HG02970 (cell line): ENCODE measurements around the gene CFAP46.
A peak's percentile ranks its signal among the peaks of the same experiment; 100 is the strongest.
"Not testable (repeated sequence)": the region's sequence is repeated elsewhere in the genome, so short reads cannot be mapped to it uniquely, and the experiment has no call there.

Source experiments
- ATAC-seq: cut with Tn5 transposase; IDR thresholded peaks from one replicate; pipeline ENCODE4 v1.9.1; 2021; ENCODE audit warnings: mild to moderate bottlenecking, moderate library complexity, moderate number of reproducible peaks; ENCODE audit not compliant: unreplicated experiment, low FRiP score

CFAP46 gene

DNA sequence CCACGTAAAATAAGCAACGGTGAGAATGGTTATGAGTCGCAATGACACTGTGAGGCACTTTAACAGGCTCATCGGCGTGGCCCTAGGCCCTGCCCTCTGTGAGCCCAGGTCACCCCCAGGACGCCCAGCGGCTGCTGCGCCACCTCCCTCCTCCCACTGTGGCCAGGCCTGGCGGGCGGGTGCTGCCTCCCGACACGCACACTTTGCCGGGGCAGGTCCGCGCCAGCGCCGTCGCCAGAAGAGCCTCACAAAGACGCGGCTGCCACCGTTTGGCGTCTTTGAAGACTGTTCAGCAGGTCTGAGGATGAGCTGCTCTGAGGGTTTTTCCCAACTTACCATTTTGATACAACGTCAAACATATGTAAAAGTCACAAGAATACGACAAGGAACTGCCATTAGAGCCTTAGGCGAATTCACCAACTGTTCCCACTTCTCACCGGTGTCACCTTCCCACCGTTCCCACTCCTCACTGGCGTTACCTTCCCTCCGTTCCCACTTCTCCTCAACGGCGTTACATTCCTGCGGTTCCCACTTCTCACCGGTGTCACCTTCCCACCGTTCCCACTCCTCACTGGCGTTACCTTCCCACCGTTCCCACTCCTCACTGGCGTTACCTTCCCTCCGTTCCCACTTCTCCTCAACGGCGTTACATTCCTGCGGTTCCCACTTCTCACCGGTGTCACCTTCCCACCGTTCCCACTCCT is 22.5 kb upstream of the CFAP46 start:
- ATAC-seq, result not testable (repeated sequence)

DNA sequence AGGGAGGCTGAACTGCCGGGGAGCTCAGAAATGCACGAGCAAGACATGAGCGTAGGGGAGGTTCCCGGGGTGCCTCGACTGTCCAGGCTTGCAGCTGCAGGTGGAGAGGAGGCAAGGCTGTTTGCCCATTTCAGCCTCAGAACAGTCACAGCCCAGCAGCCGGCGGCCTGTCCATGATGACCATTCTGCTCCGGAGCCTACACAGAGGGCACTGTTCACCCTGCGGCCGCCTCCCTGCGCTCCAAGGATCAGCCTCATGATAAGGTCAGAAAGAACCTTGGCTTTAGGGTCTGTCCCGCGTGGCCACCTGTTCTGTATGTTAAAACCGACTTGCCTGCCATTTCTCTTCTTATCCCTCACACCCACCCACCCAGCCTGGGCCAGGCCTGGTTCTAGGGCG is 21.9 kb upstream of the CFAP46 start:
- no peak for ATAC-seq

DNA sequence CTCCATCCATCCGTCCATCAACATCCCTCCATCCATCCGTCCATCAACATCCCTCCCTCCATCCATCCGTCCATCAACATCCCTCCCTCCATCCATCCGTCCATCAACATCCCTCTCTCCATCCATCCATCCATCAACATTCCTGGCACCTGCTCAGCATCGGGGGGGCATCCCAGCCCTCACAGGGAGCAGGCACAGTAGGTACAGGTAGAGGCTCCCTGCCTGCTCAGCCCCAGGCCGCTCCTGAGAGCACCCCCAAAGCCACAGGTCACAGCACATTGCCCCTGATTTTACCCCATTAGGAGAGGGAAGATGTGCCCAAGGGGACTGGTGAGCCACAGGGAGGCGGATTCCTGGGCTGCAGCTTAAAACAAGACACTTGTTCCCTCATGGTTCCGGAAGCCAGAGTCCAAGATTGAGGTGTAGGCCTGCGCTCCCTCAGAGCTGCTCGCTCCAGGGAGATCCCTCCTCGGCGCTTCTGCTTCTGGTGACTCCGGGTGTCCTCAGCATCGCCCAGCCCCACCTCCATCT is 21.1 kb upstream of the CFAP46 start:
- no peak for ATAC-seq

DNA sequence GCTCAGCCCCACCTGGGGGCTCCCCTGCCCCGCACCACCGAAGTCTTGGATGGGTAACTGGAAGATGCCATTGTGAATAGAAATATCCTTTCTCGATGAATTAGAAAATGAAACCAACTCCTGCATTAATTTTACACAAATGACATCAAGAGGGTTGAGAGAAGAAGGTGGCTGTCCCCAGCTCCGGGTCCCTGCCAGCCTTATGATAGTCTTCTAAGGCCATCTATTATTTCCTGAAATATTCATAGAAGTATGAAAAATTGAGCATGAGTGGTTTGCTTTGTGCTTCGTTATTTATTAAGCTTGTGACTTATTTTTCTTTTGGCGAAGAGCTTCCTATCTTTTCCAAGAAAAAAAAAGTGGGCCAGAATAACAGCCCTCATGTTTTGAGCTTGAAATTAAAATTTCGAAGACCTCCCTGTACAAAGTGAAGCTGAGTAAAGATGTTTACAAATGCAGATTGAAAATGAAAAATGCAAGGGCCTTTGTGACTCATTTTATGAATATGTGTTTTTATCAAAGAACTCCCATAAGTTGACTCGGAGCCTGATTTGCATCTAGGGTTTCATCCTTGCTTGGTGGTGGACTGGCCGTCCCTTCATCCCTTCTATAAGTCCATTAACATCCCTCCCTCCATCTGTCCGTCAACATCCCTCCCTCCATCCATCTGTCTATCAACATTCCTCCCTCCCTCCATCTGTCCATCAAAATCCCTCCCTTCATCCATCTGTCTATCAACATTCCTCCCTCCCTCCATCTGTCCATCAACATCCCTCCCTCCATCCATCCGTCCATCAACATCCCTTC is 20.5 kb upstream of the CFAP46 start:
- peak; percentile 41 for ATAC-seq

DNA sequence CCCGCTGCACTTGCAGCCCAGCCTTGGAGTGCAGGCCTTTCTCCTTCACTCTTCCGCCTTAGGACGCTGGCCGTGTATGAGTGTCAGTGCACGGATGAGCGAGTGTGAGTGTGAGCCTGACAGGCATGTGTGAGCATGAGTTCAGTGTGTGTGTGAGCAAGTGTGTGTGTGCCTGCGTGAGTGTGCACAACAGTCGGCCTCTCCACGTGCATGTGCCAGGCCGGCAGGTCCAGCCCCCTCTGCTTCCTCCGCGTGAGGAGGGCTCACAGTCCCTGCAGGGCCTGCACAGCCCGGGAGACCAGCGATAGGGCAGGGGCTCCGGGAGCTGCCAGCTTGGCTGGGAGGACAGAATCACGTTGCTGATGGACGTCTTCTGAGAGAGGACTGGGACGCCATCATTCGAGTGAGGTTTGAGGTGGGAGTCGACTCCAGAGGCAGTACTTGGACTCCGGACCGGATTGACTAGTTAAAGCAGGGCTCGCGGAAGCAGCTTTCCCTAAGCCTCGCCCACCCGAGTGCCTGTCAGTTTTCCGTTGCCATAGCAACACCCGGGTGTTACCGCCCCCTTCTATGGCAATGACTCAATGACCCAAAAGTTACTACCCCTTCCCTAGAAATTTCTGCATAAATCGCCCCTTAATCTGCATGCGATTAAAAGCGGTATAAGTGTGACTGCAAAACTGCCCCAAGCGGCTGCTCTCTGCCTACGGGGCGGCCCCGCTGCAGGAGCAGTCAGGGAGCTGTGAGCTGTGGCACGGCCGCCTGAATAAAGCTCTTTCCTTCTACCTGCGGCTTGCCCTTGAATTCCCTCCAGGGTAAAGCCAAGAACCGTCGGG is 19.6 kb upstream of the CFAP46 start:
- peak; percentile 50 for ATAC-seq

DNA sequence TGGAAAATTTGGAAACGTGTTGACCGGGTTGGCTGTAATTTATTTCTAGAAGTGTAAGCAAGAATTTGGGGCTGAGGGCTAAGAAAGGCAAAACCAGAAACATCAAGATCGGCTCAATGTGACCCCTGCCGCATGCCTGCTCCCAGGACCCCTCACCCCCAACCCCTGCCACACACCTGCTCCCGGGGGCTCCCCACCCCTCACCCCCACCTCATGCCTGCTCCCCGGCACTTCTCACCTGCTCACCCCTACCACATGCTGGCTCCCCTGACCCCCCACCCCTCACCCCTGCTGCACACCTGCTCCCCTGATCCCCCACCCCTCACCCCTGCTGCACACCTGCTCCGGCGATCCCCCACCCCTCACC is 19.0 kb upstream of the CFAP46 start:
- no peak for ATAC-seq

DNA sequence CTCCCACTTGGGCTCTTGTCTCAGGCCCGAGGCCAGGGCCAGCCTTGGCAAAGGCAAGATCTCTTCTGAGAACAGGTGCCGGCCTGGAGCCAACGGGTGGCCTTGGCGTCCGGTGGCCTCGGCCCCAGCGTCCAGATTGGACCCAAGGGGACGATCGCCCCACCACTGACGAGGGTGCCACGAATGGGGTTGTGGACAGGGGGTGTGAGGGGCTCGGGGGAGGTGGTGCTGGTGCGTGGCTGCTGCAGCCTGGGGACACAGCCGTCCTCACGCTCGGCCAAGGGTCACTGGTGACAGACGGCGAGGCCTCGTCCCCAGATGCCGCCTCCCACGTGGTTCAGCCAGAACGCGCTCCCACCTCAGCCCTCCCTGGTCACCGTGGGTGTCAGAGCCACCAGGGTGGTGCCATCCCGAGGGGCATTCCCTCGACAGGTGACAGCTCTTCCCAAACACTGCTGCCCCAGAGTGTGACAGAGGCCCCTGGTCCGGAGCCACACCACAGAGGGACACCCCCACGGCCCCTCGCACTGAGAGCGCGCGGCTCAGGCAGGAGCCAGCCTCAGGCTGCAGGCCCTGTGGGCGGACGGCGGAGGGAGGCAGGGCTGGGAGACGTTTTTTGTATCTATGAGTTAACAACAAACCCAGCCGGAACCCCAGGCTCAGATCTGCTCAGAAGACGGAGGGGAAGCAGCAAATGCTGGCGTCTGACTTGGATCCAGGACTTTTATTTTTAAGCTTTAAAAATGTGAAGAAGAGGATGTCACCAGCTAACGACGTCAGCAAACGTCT is 18.5 kb upstream of the CFAP46 start:
- no peak for ATAC-seq

DNA sequence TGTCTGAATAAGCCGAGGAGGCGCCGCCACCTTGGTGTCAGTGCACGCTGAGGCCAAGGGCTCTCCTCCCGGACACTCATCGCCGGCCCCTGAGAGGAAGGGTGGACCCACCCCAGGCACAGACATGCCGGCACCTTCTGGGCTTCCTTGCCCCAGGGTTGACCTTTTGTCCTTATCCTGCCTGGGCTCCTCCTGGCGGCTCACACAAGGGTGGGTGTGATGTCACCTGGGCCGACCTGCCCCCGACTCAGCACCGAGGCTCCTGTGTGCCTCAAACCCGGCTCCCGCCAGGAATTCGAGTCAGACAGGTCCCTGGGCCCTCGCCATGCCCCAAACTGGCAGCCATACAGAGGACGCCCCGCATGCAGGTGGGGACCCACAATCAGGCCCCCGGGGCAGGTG is 17.7 kb upstream of the CFAP46 start:
- ATAC-seq, result no peak

DNA sequence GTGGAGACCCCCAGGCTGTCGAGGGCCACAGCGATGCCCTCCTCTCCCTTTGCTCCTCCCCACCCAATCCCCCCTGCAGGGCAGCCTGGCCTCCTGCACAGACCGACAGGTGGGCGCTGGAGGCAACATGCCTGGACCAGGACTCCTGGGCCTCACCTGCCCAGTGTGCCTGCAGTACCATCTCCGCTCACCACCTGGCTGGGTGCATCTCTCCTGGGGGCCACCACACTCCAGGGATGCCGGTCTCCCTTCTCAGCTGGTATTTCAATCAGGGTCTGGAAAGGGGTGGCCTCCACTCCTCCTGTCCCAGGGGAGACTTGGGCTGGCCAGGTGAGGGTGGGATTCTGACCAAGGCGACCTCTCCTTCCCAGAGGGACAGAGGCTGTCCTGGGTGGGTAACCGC is 17.2 kb upstream of the CFAP46 start:
- ATAC-seq, result no peak

DNA sequence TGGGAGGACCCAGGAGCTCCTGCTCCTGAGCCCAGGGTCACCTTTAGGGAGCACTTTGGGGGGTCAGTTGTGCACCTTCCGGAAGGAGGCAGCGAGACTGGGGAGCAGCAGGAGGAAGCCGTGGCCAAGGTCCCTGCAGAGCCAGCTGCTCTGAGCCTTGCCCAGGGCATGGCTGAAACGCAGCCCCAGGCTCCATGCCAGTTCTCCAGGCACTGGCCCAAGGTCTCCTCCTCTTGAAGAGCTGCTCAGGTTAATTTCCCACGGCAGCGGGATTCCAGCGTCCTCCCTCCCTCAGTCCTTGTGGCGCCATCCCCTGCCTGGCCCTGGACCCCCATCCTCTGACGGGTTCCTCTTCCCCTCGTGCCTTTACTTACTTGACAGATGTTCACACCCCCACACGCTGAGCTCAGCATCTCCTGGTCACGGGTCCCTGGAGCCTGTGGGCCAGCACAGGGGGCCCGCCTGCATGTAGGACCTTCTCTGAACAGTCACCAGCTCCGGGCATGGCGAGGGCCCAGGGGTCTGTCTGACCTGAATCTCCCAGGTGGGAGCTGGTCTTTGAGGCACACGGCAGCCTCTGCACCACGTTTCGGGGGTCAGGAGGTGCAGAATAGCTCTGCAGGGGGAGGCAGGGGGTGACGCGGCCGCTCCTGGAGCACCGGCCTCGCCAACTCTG is 16.7 kb upstream of the CFAP46 start:
- ATAC-seq, result no peak

DNA sequence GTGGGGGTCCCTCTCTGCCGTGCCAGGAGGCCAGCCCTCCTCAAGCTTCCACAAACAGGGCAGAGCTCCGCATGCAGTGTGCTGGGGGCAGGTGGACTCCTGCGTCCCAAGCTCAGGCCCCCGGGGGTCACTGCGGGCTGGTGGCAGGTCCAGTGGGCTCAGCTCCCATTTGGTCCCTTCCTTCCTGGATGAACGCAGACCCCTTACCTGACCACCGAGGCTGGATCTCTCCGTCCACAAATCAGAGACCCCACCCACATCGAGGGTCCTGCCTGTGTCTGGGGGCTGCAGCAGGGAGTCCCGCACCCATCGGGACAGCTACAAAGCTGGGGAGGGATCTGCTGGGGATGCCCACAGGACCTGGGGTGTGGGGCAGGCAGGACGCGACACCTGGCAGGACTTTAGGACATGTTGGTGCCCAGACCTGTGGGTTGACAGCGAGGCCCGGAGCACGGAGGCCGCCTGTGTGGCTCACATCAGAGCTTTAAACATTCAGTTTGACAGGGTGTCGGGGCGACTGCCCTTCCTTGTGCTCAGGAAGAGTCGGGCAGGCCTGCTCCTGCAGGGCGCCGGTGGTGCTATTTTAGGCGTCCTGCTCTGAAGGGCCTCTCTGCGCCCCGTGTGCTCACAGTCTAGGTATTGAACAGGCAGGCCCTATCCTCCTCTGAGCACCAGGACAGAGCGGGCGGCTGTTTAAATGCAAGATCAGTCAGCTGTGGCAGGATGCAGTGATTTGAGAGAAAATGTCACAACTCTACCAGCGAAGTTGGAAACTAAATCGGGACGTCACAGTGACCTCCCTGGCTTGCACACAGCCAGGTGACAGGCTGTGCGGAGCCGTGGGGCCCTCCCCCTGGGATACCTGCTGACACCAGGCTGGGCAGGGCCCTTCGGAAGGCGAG is 15.9 kb upstream of the CFAP46 start:
- no peak for ATAC-seq

DNA sequence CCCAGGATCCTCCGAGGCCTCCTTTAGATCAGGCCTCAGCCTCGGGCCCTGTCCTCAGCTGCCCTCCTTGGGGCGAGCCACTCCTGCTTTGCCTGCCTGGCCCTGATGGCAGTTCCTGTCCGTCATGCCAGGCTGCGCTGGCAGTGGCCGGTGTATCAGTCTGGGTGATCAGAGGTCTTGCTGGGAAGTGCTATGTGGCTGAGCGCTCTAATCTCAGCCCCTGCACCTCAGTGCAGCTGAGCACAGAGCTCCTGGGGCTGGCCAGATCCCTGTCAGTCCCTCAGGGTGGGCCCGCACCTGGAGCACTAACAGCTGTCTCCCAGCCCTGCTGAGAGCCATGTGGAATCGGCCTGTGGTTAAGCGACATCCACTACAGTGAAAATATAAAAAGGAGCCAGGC is 14.8 kb upstream of the CFAP46 start:
- ATAC-seq, result no peak

DNA sequence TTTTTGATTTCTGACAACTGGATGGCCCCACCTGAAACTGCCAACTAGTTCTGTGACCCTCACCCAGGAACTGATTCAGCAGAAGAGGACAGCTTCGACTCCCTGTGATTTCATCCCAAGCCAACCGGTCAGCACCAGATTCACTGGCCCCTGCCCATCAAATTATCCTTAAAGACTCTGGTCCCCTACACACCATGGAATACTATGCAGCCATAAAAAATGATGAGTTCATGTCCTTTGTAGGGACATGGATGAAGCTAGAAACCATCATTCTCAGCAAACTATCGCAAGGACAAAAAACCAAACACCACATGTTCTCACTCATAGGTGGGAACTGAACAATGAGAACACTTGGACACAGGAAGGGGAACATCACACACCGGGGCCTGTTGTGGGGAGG is 13.9 kb upstream of the CFAP46 start:
- ATAC-seq, result not testable (repeated sequence)

DNA sequence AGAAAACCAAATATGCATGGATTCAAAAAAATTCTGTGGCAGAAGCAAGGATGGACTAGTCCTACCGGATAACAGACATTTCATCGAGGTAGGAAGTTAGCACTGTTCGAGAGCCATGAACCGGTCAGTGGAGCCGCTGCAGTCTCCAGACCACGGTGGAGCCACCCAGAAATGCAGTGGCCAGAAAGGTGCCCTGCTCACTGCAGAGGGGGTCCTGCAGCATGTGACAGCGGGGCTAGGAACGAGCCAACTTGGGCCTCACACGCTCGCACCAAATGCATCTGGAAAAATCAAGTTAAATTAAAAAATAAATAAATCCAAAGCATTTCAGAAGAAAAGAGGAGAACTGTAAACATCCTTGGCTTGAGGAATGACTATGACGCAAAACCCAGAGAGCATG is 13.1 kb upstream of the CFAP46 start:
- no peak for ATAC-seq

DNA sequence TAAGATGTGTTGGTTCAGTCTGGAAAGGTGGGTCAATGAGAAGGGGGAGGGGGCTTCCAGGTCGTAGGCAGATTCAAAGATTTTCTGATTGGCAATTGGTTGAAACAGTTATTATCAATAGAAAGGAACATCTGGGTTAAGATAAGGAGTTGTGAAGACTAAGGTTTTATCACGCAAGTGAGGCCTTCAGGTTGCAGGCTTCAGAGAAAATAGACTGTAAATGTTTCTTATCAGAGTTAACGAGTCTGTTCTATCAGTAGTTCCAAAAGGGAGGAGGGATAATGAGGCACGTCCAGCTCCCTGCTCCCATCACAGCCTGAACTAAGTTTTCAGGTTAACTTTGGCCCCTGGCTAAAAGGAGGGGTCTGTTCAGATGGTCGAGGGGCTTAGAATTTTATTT is 11.1 kb upstream of the CFAP46 start:
- no peak for ATAC-seq

DNA sequence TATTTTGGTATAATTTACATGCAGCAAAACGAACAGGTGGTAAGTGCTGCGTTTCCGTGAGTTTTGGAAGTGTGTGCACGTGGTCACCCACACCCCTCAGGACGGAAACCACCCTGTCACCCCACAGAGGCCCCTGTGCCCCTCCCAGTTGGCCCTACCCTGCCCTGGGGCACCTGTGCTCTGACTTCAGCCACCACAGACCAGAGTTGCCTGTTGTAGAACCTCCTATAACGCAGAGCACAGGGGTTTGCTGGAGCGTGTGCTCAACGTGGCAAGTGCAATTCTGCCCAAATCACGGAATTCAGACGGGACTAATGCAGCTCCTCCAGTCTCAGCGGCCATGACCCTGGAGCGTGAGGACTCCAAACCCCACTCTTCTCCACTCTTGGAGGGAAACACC is 9.6 kb upstream of the CFAP46 start:
- ATAC-seq, result no peak

DNA sequence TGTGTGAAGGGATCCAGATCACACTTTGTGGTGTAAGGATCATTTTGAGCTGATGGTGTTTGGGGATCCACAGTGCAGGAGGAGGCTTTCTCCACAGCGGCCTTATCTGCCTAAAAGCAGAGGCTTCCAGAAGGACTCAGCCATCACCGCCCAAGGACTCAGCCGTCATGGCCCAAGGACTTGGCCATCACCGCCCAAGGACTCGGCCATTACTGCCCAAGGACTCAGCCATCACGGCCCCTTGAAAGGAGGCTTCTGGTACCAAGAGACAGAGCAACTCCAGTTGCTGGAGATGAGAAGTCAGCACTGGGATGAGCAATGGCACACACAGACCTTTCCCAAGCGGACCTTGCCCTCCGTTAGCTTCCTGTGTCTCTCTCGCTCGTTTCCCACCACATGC is 6.0 kb upstream of the CFAP46 start:
- ATAC-seq, result no peak

DNA sequence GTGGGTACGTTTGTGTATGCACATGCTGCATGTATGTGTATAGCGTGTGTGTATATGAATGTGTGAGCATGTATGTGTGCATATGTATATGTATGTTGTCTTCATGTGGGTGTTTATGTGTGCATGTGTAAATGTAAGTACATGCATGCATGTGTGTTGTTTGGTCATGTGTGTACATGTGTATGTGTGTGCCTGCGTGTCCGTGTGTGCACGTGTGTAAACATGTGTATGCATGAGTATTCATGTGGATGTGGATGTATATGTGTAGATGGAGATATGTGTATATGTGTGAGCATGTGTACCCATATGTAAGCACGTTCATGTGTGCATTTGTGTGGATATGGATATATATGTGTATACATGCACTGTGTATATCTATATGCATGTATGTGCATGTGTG is 5.5 kb upstream of the CFAP46 start:
- ATAC-seq, result no peak
